ENCODE data around the gene CSPG4.

CSPG4 gene

GRCh38 chr15:75666823-75667501 is 45.7 kb downstream of the CSPG4 start:
- peaks cover 32 to 39% of the 10 kb centered on the region in 2 donors for H3K4me1 ChIP-seq (ENCODE audit: control insufficient read depth in 2 of 2, insufficient read depth in 2 of 2, low read length in 2 of 2)
- no peak overlapping the region for H3K4me3 ChIP-seq (ENCODE audit: low read length in 2 of 2)
- no peak overlapping the region for H3K9ac ChIP-seq (ENCODE audit: low read depth in 1 of 2, low read length in 2 of 2)
- H3K36me3 ChIP-seq (ENCODE audit: control insufficient read depth in 2 of 2, insufficient read depth in 2 of 2, low read length in 2 of 2), result no peaks in the 10 kb centered on the region
- H3K27me3 ChIP-seq (ENCODE audit: control insufficient read depth in 2 of 2, insufficient read depth in 2 of 2, low read length in 2 of 2), result no peaks in the 10 kb centered on the region
- H3K27ac ChIP-seq (ENCODE audit: low read depth in 2 of 2, low read length in 2 of 2), result peak overlapping the region; percentile 50 to 72
- H3K9me3 ChIP-seq (ENCODE audit: control insufficient read depth in 2 of 2, low read length in 2 of 2), result no peaks in the 10 kb centered on the region

GRCh38 chr15:75663931-75664421 is 48.7 kb downstream of the CSPG4 start:
- Histone ChIP-seq H3K9me3 (ENCODE audit: control insufficient read depth in 2 of 2, low read length in 2 of 2) (no peaks in the 10 kb centered on the region), H3K9ac (ENCODE audit: low read depth in 1 of 2, low read length in 2 of 2) (peak overlapping the region; percentile 9 to 10), H3K4me1 (ENCODE audit: control insufficient read depth in 2 of 2, insufficient read depth in 2 of 2, low read length in 2 of 2) (peaks cover 43 to 47% of the 10 kb centered on the region in 2 donors), H3K4me3 (ENCODE audit: low read length in 2 of 2) (no peak overlapping the region), H3K27ac (ENCODE audit: low read depth in 2 of 2, low read length in 2 of 2) (peak overlapping the region; percentile 24 to 40), H3K27me3 (ENCODE audit: control insufficient read depth in 2 of 2, insufficient read depth in 2 of 2, low read length in 2 of 2) (no peaks in the 10 kb centered on the region), H3K36me3 (ENCODE audit: control insufficient read depth in 2 of 2, insufficient read depth in 2 of 2, low read length in 2 of 2) (peaks cover 0 to 7% of the 10 kb centered on the region in 2 donors)

- Histone ChIP-seq H3K9ac (ENCODE audit: low read depth in 1 of 2, low read length in 2 of 2) (no peak overlapping the region), H3K27ac (ENCODE audit: low read depth in 2 of 2, low read length in 2 of 2) (peak overlapping the region in 1 of 2 donors; percentile 40), H3K9me3 (ENCODE audit: control insufficient read depth in 2 of 2, low read length in 2 of 2) (no peaks in the 10 kb centered on the region), H3K27me3 (ENCODE audit: control insufficient read depth in 2 of 2, insufficient read depth in 2 of 2, low read length in 2 of 2) (no peaks in the 10 kb centered on the region), H3K36me3 (ENCODE audit: control insufficient read depth in 2 of 2, insufficient read depth in 2 of 2, low read length in 2 of 2) (peaks cover 5 to 7% of the 10 kb centered on the region in 2 donors), H3K4me3 (ENCODE audit: low read length in 2 of 2) (no peak overlapping the region), H3K4me1 (ENCODE audit: control insufficient read depth in 2 of 2, insufficient read depth in 2 of 2, low read length in 2 of 2) (peaks cover 43 to 47% of the 10 kb centered on the region in 2 donors)
Measured at GRCh38 chr15:75662823-75663519, 49.7 kb downstream of the CSPG4 start.

GRCh38 chr15:75661756-75662140 is 50.9 kb downstream of the CSPG4 start:
- peaks cover 35% of the 10 kb centered on the region in 2 donors for H3K4me1 ChIP-seq (ENCODE audit: control insufficient read depth in 2 of 2, insufficient read depth in 2 of 2, low read length in 2 of 2)
- H3K36me3 ChIP-seq (ENCODE audit: control insufficient read depth in 2 of 2, insufficient read depth in 2 of 2, low read length in 2 of 2), result peaks cover 12 to 17% of the 10 kb centered on the region in 2 donors
- no peaks in the 10 kb centered on the region for H3K27me3 ChIP-seq (ENCODE audit: control insufficient read depth in 2 of 2, insufficient read depth in 2 of 2, low read length in 2 of 2)
- no peaks in the 10 kb centered on the region for H3K9me3 ChIP-seq (ENCODE audit: control insufficient read depth in 2 of 2, low read length in 2 of 2)
- H3K9ac ChIP-seq (ENCODE audit: low read depth in 1 of 2, low read length in 2 of 2), result peak overlapping the region in 1 of 2 donors; percentile 41
- peak overlapping the region; percentile 67 to 71 for H3K27ac ChIP-seq (ENCODE audit: low read depth in 2 of 2, low read length in 2 of 2)
- H3K4me3 ChIP-seq (ENCODE audit: low read length in 2 of 2), result no peak overlapping the region

GRCh38 chr15:75661100-75661755 is 51.4 kb downstream of the CSPG4 start:
- Histone ChIP-seq H3K9me3 (ENCODE audit: control insufficient read depth in 2 of 2, low read length in 2 of 2) (no peaks in the 10 kb centered on the region), H3K27ac (ENCODE audit: low read depth in 2 of 2, low read length in 2 of 2) (peak overlapping the region; percentile 67 to 71), H3K27me3 (ENCODE audit: control insufficient read depth in 2 of 2, insufficient read depth in 2 of 2, low read length in 2 of 2) (no peaks in the 10 kb centered on the region), H3K9ac (ENCODE audit: low read depth in 1 of 2, low read length in 2 of 2) (peak overlapping the region in 1 of 2 donors; percentile 41), H3K36me3 (ENCODE audit: control insufficient read depth in 2 of 2, insufficient read depth in 2 of 2, low read length in 2 of 2) (peaks cover 12 to 20% of the 10 kb centered on the region in 2 donors), H3K4me1 (ENCODE audit: control insufficient read depth in 2 of 2, insufficient read depth in 2 of 2, low read length in 2 of 2) (peaks cover 30% of the 10 kb centered on the region in 2 donors), H3K4me3 (ENCODE audit: low read length in 2 of 2) (no peak overlapping the region)

- Histone ChIP-seq H3K9me3 (ENCODE audit: control insufficient read depth in 2 of 2, low read length in 2 of 2) (no peaks in the 10 kb centered on the region), H3K36me3 (ENCODE audit: control insufficient read depth in 2 of 2, insufficient read depth in 2 of 2, low read length in 2 of 2) (peaks cover 13 to 20% of the 10 kb centered on the region in 2 donors), H3K4me1 (ENCODE audit: control insufficient read depth in 2 of 2, insufficient read depth in 2 of 2, low read length in 2 of 2) (peaks cover 24 to 29% of the 10 kb centered on the region in 2 donors), H3K27ac (ENCODE audit: low read depth in 2 of 2, low read length in 2 of 2) (peak overlapping the region in 1 of 2 donors; percentile 67), H3K9ac (ENCODE audit: low read depth in 1 of 2, low read length in 2 of 2) (no peak overlapping the region), H3K4me3 (ENCODE audit: low read length in 2 of 2) (no peak overlapping the region), H3K27me3 (ENCODE audit: control insufficient read depth in 2 of 2, insufficient read depth in 2 of 2, low read length in 2 of 2) (no peaks in the 10 kb centered on the region)
Measured at GRCh38 chr15:75659928-75660645, 52.6 kb downstream of the CSPG4 start.

GRCh38 chr15:75659141-75659771 is 53.4 kb downstream of the CSPG4 start:
- no peak overlapping the region for H3K9ac ChIP-seq (ENCODE audit: low read depth in 1 of 2, low read length in 2 of 2)
- peaks cover 18 to 23% of the 10 kb centered on the region in 2 donors for H3K4me1 ChIP-seq (ENCODE audit: control insufficient read depth in 2 of 2, insufficient read depth in 2 of 2, low read length in 2 of 2)
- H3K36me3 ChIP-seq (ENCODE audit: control insufficient read depth in 2 of 2, insufficient read depth in 2 of 2, low read length in 2 of 2), result peaks cover 19 to 21% of the 10 kb centered on the region in 2 donors
- H3K27ac ChIP-seq (ENCODE audit: low read depth in 2 of 2, low read length in 2 of 2), result no peak overlapping the region
- no peaks in the 10 kb centered on the region for H3K27me3 ChIP-seq (ENCODE audit: control insufficient read depth in 2 of 2, insufficient read depth in 2 of 2, low read length in 2 of 2)
- H3K9me3 ChIP-seq (ENCODE audit: control insufficient read depth in 2 of 2, low read length in 2 of 2), result no peaks in the 10 kb centered on the region
- H3K4me3 ChIP-seq (ENCODE audit: low read length in 2 of 2), result no peak overlapping the region

GRCh38 chr15:75656813-75657212 is 55.8 kb downstream of the CSPG4 start:
- no peak overlapping the region for H3K4me3 ChIP-seq (ENCODE audit: low read length in 2 of 2)

GRCh38 chr15:75656331-75656730 is 56.3 kb downstream of the CSPG4 start:
- peaks cover 29% of the 10 kb centered on the region in 2 donors for H3K4me1 ChIP-seq (ENCODE audit: control insufficient read depth in 2 of 2, insufficient read depth in 2 of 2, low read length in 2 of 2)
- H3K27me3 ChIP-seq (ENCODE audit: control insufficient read depth in 2 of 2, insufficient read depth in 2 of 2, low read length in 2 of 2), result no peaks in the 10 kb centered on the region
- no peak overlapping the region for H3K4me3 ChIP-seq (ENCODE audit: low read length in 2 of 2)
- H3K9ac ChIP-seq (ENCODE audit: low read depth in 1 of 2, low read length in 2 of 2), result no peak overlapping the region
- peaks cover 19 to 25% of the 10 kb centered on the region in 2 donors for H3K36me3 ChIP-seq (ENCODE audit: control insufficient read depth in 2 of 2, insufficient read depth in 2 of 2, low read length in 2 of 2)
- no peak overlapping the region for H3K27ac ChIP-seq (ENCODE audit: low read depth in 2 of 2, low read length in 2 of 2)
- no peaks in the 10 kb centered on the region for H3K9me3 ChIP-seq (ENCODE audit: control insufficient read depth in 2 of 2, low read length in 2 of 2)

More at GRCh38 chr15:75656813-75657212, 55.8 kb downstream of the CSPG4 start:
- H3K27me3 ChIP-seq (ENCODE audit: control insufficient read depth in 2 of 2, insufficient read depth in 2 of 2, low read length in 2 of 2), result no peaks in the 10 kb centered on the region
- H3K36me3 ChIP-seq (ENCODE audit: control insufficient read depth in 2 of 2, insufficient read depth in 2 of 2, low read length in 2 of 2), result peaks cover 19 to 24% of the 10 kb centered on the region in 2 donors
- H3K9me3 ChIP-seq (ENCODE audit: control insufficient read depth in 2 of 2, low read length in 2 of 2), result no peaks in the 10 kb centered on the region
- H3K27ac ChIP-seq (ENCODE audit: low read depth in 2 of 2, low read length in 2 of 2), result no peak overlapping the region
- H3K9ac ChIP-seq (ENCODE audit: low read depth in 1 of 2, low read length in 2 of 2), result no peak overlapping the region
- H3K4me1 ChIP-seq (ENCODE audit: control insufficient read depth in 2 of 2, insufficient read depth in 2 of 2, low read length in 2 of 2), result peaks cover 24 to 25% of the 10 kb centered on the region in 2 donors
